Smooth muscle cell (in vitro differentiated cells): ENCODE results near the gene S100A7A. TPM values are rescaled to one million over a fixed set of nuclear protein-coding genes. Genes with fewer than 3 reads are reported as not detected.

Source experiments
- DNase-seq: peaks from one replicate; lab custom pipeline; 2025; ENCODE audit not compliant: unreplicated experiment; lab: John Stamatoyannopoulos, UW
- H2AFZ ChIP-seq: fragments of 200-600 bp; sonication (generic); 2 replicates; pipeline ENCODE4 v1.6.0; 2016; ENCODE audit warnings: antibody characterized with exemption, low read depth, mild to moderate bottlenecking
- H3F3A ChIP-seq: fragments of 200-600 bp; sonication (generic); 2 replicates; pipeline ENCODE4 v1.6.0; 2017; ENCODE audit warnings: antibody characterized with exemption, low read depth
- H3K27ac ChIP-seq: fragments of 200-600 bp; sonication (generic); 2 replicates; pipeline ENCODE4 v1.5.1; 2016; ENCODE audit warnings: low read depth, mild to moderate bottlenecking
- H3K27me3 ChIP-seq: fragments of 200-600 bp; sonication (generic); 2 replicates; pipeline ENCODE4 v1.6.1; 2016; ENCODE audit warnings: low read depth, mild to moderate bottlenecking
- H3K36me3 ChIP-seq: fragments of 200-600 bp; sonication (generic); 2 replicates; pipeline ENCODE4 v1.5.1; 2016; ENCODE audit warnings: low read depth
- H3K4me1 ChIP-seq: fragments of 200-600 bp; sonication (generic); 2 replicates; pipeline ENCODE4 v1.5.1; 2016; ENCODE audit warnings: low read depth
- H3K4me2 ChIP-seq: fragments of 200-600 bp; sonication (generic); 2 replicates; pipeline ENCODE4 v1.6.0; 2016; ENCODE audit warnings: mild to moderate bottlenecking
- H3K4me3 ChIP-seq: fragments of 200-600 bp; sonication (generic); 2 replicates; pipeline ENCODE4 v1.5.1; 2016; ENCODE audit warnings: mild to moderate bottlenecking
- H3K79me2 ChIP-seq: fragments of 200-600 bp; sonication (generic); 2 replicates; pipeline ENCODE4 v1.6.0; 2016; ENCODE audit warnings: low read depth, mild to moderate bottlenecking
- H3K9ac ChIP-seq: fragments of 200-600 bp; sonication (generic); 2 replicates; pipeline ENCODE4 v1.6.0; 2016; ENCODE audit warnings: low read depth
- H3K9me3 ChIP-seq: fragments of 200-600 bp; sonication (generic); replicated peaks from 2 replicates; pipeline ENCODE4 v1.5.1; 2016; ENCODE audit warnings: low read depth
- H4K20me1 ChIP-seq: fragments of 200-600 bp; sonication (generic); 2 replicates; pipeline ENCODE4 v1.6.0; 2016; ENCODE audit warnings: low read depth
- WGBS: methylation state at CpG from one replicate; pipeline ENCODE4 v1.1.7; 2016; ENCODE audit warnings: low lambda C conversion rate; 5-methylcytosine and 5-hydroxymethylcytosine counted together
- polyA plus RNA-seq: library from polyadenylated mRNA; unstranded; fragments of >200 nt; fragmentation: Nextera tagmentation; extraction: Ambion mirVana; gene quantifications from 2 replicates; pipeline ENCODE4 v1.2.1, GENCODE V29; 2016
- total RNA-seq: library from RNA; depleted of rRNA; stranded (reverse); fragments of >200 nt; gene quantifications from 2 replicates; pipeline ENCODE4 v1.2.3, GENCODE V29; 2014
- TF ChIP-seq, protein P1 (sequence below): fragments of 200-600 bp; sonication (generic); IDR thresholded peaks from 2 replicates; pipeline ENCODE4 v1.5.1; 2017; ENCODE audit warnings: borderline replicate concordance, mild to moderate bottlenecking, antibody characterized with exemption; ENCODE audit not compliant: insufficient read depth, poor library complexity, severe bottlenecking

Gene S100A7A
- total and polyA plus RNA-seq, 2 experiments from 2014 or later = not detected

DNA sequence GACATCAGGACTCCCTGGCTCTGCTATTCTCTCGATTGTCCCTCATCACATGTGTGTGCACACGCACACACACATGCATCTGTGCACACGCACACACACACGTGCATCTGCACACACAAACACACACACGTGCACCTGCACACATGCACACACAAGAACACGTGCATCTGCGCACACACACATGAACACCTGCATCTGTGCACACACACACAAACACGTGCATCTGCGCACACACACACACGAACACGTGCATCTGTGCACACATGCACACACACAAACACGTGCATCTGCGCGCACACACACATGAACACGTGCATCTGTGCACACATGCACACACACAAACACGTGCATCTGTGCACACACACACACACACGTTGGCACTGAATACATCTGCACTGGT is 14.7 kb downstream of the S100A7A start:
- Histone ChIP-seq H3K4me1 (no peaks in the 10 kb centered on the region), H3K79me2 (no peaks in the 10 kb centered on the region), H3K27me3 (no peaks in the 10 kb centered on the region), H3K4me3 (no peak overlapping the region), H3K9ac (no peak overlapping the region), H2AFZ (no peak overlapping the region), H3K36me3 (no peaks in the 10 kb centered on the region), H4K20me1 (no peaks in the 10 kb centered on the region), H3K4me2 (no peak overlapping the region), H3K9me3 (no peaks in the 10 kb centered on the region), H3K27ac (no peak overlapping the region), H3F3A (no peaks in the 10 kb centered on the region)
- no peak for DNase-seq
- WGBS = 78% methylated on average over 17 of the region's 17 CpGs
- TF ChIP-seq, protein P1, sequence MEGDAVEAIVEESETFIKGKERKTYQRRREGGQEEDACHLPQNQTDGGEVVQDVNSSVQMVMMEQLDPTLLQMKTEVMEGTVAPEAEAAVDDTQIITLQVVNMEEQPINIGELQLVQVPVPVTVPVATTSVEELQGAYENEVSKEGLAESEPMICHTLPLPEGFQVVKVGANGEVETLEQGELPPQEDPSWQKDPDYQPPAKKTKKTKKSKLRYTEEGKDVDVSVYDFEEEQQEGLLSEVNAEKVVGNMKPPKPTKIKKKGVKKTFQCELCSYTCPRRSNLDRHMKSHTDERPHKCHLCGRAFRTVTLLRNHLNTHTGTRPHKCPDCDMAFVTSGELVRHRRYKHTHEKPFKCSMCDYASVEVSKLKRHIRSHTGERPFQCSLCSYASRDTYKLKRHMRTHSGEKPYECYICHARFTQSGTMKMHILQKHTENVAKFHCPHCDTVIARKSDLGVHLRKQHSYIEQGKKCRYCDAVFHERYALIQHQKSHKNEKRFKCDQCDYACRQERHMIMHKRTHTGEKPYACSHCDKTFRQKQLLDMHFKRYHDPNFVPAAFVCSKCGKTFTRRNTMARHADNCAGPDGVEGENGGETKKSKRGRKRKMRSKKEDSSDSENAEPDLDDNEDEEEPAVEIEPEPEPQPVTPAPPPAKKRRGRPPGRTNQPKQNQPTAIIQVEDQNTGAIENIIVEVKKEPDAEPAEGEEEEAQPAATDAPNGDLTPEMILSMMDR = no peak

DNA sequence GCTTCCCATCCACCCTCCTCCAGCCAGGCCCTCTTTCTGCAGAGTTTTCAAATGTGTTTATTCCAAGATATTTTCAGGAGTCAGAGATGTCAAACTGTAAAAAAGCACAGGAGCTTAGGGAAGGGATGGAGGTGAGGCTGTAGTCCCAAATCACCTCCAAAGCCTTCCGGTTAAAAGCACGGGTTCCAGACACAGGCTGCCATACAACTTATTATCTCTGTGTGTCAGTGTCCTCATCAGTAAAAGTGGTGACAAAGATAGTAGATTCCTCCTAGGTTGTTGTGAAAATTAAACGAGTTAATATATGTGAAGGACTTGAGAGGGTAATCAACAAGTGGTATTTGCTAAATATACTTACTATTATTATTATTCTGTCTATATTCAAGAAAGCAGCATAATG is 15.1 kb downstream of the S100A7A start:
- H4K20me1 ChIP-seq = no peaks in the 10 kb centered on the region
- no peak overlapping the region for H3K4me3 ChIP-seq
- H3F3A ChIP-seq = no peaks in the 10 kb centered on the region
- no peaks in the 10 kb centered on the region for H3K9me3 ChIP-seq
- no peak overlapping the region for H2AFZ ChIP-seq
- TF ChIP-seq, protein P1 = no peak
- no peak overlapping the region for H3K4me2 ChIP-seq
- WGBS = 76% methylated on average over 3 of the region's 3 CpGs
- no peak for DNase-seq
- H3K4me1 ChIP-seq = no peaks in the 10 kb centered on the region
- no peaks in the 10 kb centered on the region for H3K79me2 ChIP-seq
- no peak overlapping the region for H3K9ac ChIP-seq
- H3K27me3 ChIP-seq = no peaks in the 10 kb centered on the region
- no peaks in the 10 kb centered on the region for H3K36me3 ChIP-seq
- H3K27ac ChIP-seq = no peak overlapping the region

DNA sequence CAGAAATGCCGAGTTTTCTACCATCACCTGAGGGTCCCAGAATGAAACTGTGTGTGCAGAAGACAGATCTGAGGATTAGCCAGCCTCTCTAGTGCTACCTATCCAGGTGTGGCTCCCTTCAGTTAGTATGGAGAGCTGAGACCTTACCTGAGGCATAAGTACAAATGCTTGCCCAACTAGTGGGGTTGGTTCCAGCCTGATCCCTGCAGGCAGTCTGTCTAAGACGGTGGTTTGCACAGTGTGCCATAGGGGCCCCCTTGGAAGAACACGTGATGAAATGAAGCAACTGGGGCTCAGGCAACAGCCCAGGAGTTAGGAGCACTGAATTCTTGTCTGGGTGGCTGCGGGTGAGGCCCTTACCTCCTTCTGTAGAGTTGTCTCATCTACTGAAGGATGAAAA is 15.6 kb downstream of the S100A7A start:
- no peak overlapping the region for H3K4me3 ChIP-seq
- WGBS = 56% methylated on average over 4 of the region's 4 CpGs

More for the DNA sequence above, 15.6 kb downstream of the S100A7A start:
- no peaks in the 10 kb centered on the region for H3K36me3 ChIP-seq
- no peak overlapping the region for H3K4me2 ChIP-seq
- DNase-seq = no peak
- no peak overlapping the region for H3K27ac ChIP-seq
- no peaks in the 10 kb centered on the region for H3F3A ChIP-seq
- H3K79me2 ChIP-seq = no peaks in the 10 kb centered on the region
- no peak overlapping the region for H3K9ac ChIP-seq
- H3K9me3 ChIP-seq = no peaks in the 10 kb centered on the region
- H3K4me1 ChIP-seq = no peaks in the 10 kb centered on the region
- no peak overlapping the region for H2AFZ ChIP-seq
- TF ChIP-seq, protein P1 = no peak
- H4K20me1 ChIP-seq = no peaks in the 10 kb centered on the region
- H3K27me3 ChIP-seq = no peaks in the 10 kb centered on the region
